ENCODE results near the gene MYO10.

DNA sequence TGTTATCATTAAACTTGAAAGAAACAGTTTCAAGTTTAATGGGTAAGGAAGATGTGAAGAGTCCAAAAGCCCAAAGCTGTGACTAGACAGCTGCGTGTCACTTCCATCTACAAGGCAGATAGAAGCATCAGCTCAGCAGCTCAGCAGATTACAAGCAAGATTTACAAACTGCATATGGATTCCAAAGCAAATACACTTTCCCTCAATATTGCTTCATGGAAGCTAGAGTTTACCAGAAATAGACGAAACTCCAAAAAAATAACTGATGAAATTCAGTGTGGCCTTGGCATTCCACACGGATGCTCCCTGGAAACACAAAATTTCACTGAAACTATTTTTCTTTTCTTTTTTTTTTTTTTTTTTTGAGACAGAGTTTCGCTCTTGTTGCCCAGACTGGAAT, 17.9 kb downstream of the MYO10 start:
- no peak for TF ChIP-seq POLR2A (IDR thresholded peaks at IDR 0.05)
- TF ChIP-seq, protein P1, sequence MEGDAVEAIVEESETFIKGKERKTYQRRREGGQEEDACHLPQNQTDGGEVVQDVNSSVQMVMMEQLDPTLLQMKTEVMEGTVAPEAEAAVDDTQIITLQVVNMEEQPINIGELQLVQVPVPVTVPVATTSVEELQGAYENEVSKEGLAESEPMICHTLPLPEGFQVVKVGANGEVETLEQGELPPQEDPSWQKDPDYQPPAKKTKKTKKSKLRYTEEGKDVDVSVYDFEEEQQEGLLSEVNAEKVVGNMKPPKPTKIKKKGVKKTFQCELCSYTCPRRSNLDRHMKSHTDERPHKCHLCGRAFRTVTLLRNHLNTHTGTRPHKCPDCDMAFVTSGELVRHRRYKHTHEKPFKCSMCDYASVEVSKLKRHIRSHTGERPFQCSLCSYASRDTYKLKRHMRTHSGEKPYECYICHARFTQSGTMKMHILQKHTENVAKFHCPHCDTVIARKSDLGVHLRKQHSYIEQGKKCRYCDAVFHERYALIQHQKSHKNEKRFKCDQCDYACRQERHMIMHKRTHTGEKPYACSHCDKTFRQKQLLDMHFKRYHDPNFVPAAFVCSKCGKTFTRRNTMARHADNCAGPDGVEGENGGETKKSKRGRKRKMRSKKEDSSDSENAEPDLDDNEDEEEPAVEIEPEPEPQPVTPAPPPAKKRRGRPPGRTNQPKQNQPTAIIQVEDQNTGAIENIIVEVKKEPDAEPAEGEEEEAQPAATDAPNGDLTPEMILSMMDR (IDR thresholded peaks at IDR 0.05), result no peak
